H9 (cell line): ENCODE measurements around the gene TMEM229B. TPM values are rescaled to one million over a fixed set of nuclear protein-coding genes. Genes with fewer than 3 reads are reported as not detected.

Experiments
- DNase-seq: peaks from one replicate; pipeline ENCODE4 v3.0.0-alpha.2; 2017
- H2AFZ ChIP-seq: one replicate; pipeline ENCODE4 v1.6.1; 2013; ENCODE audit warnings: mild to moderate bottlenecking, low read length, control low read depth, moderate library complexity
- H2AK5ac ChIP-seq: 2 replicates; pipeline ENCODE4 v1.6.1; 2013; ENCODE audit warnings: low read length, control low read depth, mixed read lengths; ENCODE audit not compliant: insufficient read length
- H2BK120ac ChIP-seq: one replicate; pipeline ENCODE4 v1.6.1; 2013; ENCODE audit warnings: low read depth, mild to moderate bottlenecking, low read length, control low read depth, inconsistent platforms; ENCODE audit not compliant: poor library complexity, severe bottlenecking
- H2BK12ac ChIP-seq: 2 replicates; pipeline ENCODE4 v1.6.1; 2013; ENCODE audit warnings: low read length, control low read depth, mixed read lengths, low read depth; ENCODE audit not compliant: insufficient read length
- H2BK15ac ChIP-seq: 2 replicates; pipeline ENCODE4 v1.6.1; 2013; ENCODE audit warnings: low read depth, low read length, control low read depth
- H2BK20ac ChIP-seq: one replicate; pipeline ENCODE4 v1.6.1; 2013; ENCODE audit warnings: low read depth, mild to moderate bottlenecking, low read length, control low read depth, inconsistent platforms; ENCODE audit not compliant: poor library complexity, severe bottlenecking
- H2BK5ac ChIP-seq: 2 replicates; pipeline ENCODE4 v1.6.1; 2013; ENCODE audit warnings: low read length, control low read depth, mixed read lengths; ENCODE audit not compliant: insufficient read length
- H3K14ac ChIP-seq: 2 replicates; pipeline ENCODE4 v1.6.1; 2013; ENCODE audit warnings: low read length, control low read depth; ENCODE audit not compliant: insufficient read depth
- H3K18ac ChIP-seq: 2 replicates; pipeline ENCODE4 v1.6.1; 2013; ENCODE audit warnings: low read depth, mild to moderate bottlenecking, mixed read lengths, low read length, control low read depth; ENCODE audit not compliant: insufficient read length
- H3K23ac ChIP-seq: 2 replicates; pipeline ENCODE4 v1.6.1; 2013; ENCODE audit warnings: low read length, control low read depth, mixed read lengths, low read depth; ENCODE audit not compliant: insufficient read length
- H3K23me2 ChIP-seq: 2 replicates; pipeline ENCODE4 v1.6.1; 2013; ENCODE audit warnings: low read depth, mild to moderate bottlenecking, mixed read lengths, low read length, control low read depth; ENCODE audit not compliant: insufficient read length, poor library complexity, severe bottlenecking
- H3K27ac ChIP-seq: 2 replicates; pipeline ENCODE4 v1.5.1; 2013; ENCODE audit warnings: low read length, control low read depth, mixed read lengths, low read depth; ENCODE audit not compliant: insufficient read length
- H3K27me3 ChIP-seq: 2 replicates; pipeline ENCODE4 v1.6.1; 2013; ENCODE audit warnings: low read length, control low read depth, inconsistent platforms; ENCODE audit not compliant: insufficient read depth
- H3K4ac ChIP-seq: 2 replicates; pipeline ENCODE4 v1.6.1; 2013; ENCODE audit warnings: low read depth, mild to moderate bottlenecking, control low read depth, inconsistent platforms, low read length, moderate library complexity
- H3K4me1 ChIP-seq: 2 replicates; pipeline ENCODE4 v1.6.1; 2013; ENCODE audit warnings: low read length, control low read depth, inconsistent platforms; ENCODE audit not compliant: insufficient read depth
- H3K4me2 ChIP-seq: 2 replicates; pipeline ENCODE4 v1.6.1; 2013; ENCODE audit warnings: low read length, control low read depth, mixed read lengths; ENCODE audit not compliant: insufficient read length, insufficient read depth
- H3K56ac ChIP-seq: 2 replicates; pipeline ENCODE4 v1.6.1; 2013; ENCODE audit warnings: low read depth, mild to moderate bottlenecking, mixed read lengths, low read length, control low read depth; ENCODE audit not compliant: insufficient read length
- H3K79me1 ChIP-seq: 2 replicates; pipeline ENCODE4 v1.6.1; 2013; ENCODE audit warnings: low read depth, mild to moderate bottlenecking, moderate library complexity, low read length, control low read depth, inconsistent platforms; ENCODE audit not compliant: insufficient read depth, poor library complexity, severe bottlenecking
- H3K79me2 ChIP-seq: 2 replicates; pipeline ENCODE4 v1.6.1; 2013; ENCODE audit warnings: low read length, control low read depth, inconsistent platforms; ENCODE audit not compliant: insufficient read depth
- H3K9ac ChIP-seq: 2 replicates; pipeline ENCODE4 v1.6.1; 2013; ENCODE audit warnings: low read length, control low read depth, mixed read lengths; ENCODE audit not compliant: insufficient read length; ENCODE audit errors: extremely low read depth
- H3K9me3 ChIP-seq: one replicate; pipeline ENCODE4 v1.6.1; 2013; ENCODE audit warnings: low read depth, low read length, inconsistent platforms; ENCODE audit not compliant: control insufficient read depth
- H3T11ph ChIP-seq: one replicate; pipeline ENCODE4 v1.6.1; 2013; ENCODE audit warnings: mild to moderate bottlenecking, low read length, control low read depth, inconsistent platforms
- H4K20me1 ChIP-seq: one replicate; pipeline ENCODE4 v1.6.1; 2013; ENCODE audit not compliant: control insufficient read depth, insufficient read length, insufficient read depth
- H4K5ac ChIP-seq: 2 replicates; pipeline ENCODE4 v1.6.1; 2013; ENCODE audit warnings: low read depth, mild to moderate bottlenecking, mixed read lengths, low read length, control low read depth; ENCODE audit not compliant: insufficient read length
- H4K8ac ChIP-seq: replicated peaks from 2 replicates; pipeline ENCODE4 v1.6.1; 2013; ENCODE audit warnings: low read length, control low read depth, mixed read lengths, low read depth; ENCODE audit not compliant: insufficient read length
- H4K91ac ChIP-seq: 2 replicates; pipeline ENCODE4 v1.6.1; 2013; ENCODE audit warnings: low read depth, mild to moderate bottlenecking, moderate library complexity, mixed read lengths, low read length, control low read depth; ENCODE audit not compliant: insufficient read length
- H3K27ac Mint-ChIP-seq, 3 experiments: 2 replicates in 2 of 3; 3 replicates in 1 of 3; pipeline ENCODE4 v1.8.0; 2020 to 2021; ENCODE audit warnings: mixed read lengths in 3 of 3, mild to moderate bottlenecking in 1 of 3, moderate library complexity in 1 of 3
- H3K27me3 Mint-ChIP-seq: 2 replicates; pipeline ENCODE4 v1.8.0; 2021; ENCODE audit warnings: low read depth, mild to moderate bottlenecking, moderate library complexity, mixed read lengths
- H3K36me3 Mint-ChIP-seq, 3 experiments: 2 replicates in 2 of 3; 3 replicates in 1 of 3; pipeline ENCODE4 v1.8.0; 2020 to 2021; ENCODE audit warnings: low read depth in 3 of 3, mixed read lengths in 3 of 3; ENCODE audit not compliant: insufficient read depth in 1 of 3
- H3K4me1 Mint-ChIP-seq, 2 experiments: 2 replicates each; pipeline ENCODE4 v1.8.0; 2020; ENCODE audit warnings: mixed read lengths in 2 of 2
- H3K4me3 Mint-ChIP-seq, 2 experiments: 2 replicates in 1 of 2; 3 replicates in 1 of 2; pipeline ENCODE4 v1.8.0; 2020 to 2021; ENCODE audit warnings: mild to moderate bottlenecking in 2 of 2, mixed read lengths in 2 of 2, moderate library complexity in 1 of 2
- H3K9me3 Mint-ChIP-seq, 2 experiments: 2 replicates in 1 of 2; 3 replicates in 1 of 2; pipeline ENCODE4 v1.8.0; 2020; ENCODE audit warnings: mild to moderate bottlenecking in 2 of 2, mixed read lengths in 2 of 2, moderate library complexity in 1 of 2
- CTCF ChIP-seq: fragments of 200-600 bp; sonication (generic); conservative IDR thresholded peaks from 3 replicates; pipeline ENCODE4 v1.8.0; 2021; ENCODE audit warnings: antibody characterized with exemption, mild to moderate bottlenecking
- WGBS: extraction: QIAGEN DNeasy Blood & Tissue Kit; methylation state at CpG from one replicate; pipeline ENCODE4 v1.1.7; 2013; ENCODE audit warnings: missing lambda C conversion rate, low lambda C conversion rate, mixed read lengths; ENCODE audit not compliant: insufficient read length; ENCODE audit errors: extremely low coverage; 5-methylcytosine and 5-hydroxymethylcytosine counted together
- total RNA-seq: library from RNA; stranded (reverse); gene quantifications from 2 replicates; pipeline ENCODE4 v1.2.1, GENCODE V29; 2021

Gene TMEM229B
- total RNA-seq, 1 experiment from 2014 or later: 0.24 TPM

GRCh38 chr14:67510121-67510520, 21.6 kb upstream of the TMEM229B start:
- DNase-seq: no peak
- no peak overlapping the region for H3K23ac ChIP-seq
- no peak for TF ChIP-seq CTCF
- H3K4me1 Mint-ChIP-seq: peaks cover 0 to 5% of the 10 kb centered on the region in 2 experiments; a peak in 2 of 4 replicates
- H3K79me1 ChIP-seq: no peaks in the 10 kb centered on the region
- no peak overlapping the region for H3K18ac ChIP-seq
- no peaks in the 10 kb centered on the region for H3K79me2 ChIP-seq
- no peak overlapping the region for H3K14ac ChIP-seq
- H3K9me3 ChIP-seq: no peaks in the 10 kb centered on the region
- H2BK15ac ChIP-seq: no peak overlapping the region
- H3K27me3 Mint-ChIP-seq: peaks cover 49% of the 10 kb centered on the region
- H3K36me3 Mint-ChIP-seq: no peaks in the 10 kb centered on the region
- no peak overlapping the region for H2BK12ac ChIP-seq
- H3K9me3 Mint-ChIP-seq: no peaks in the 10 kb centered on the region
- H3K27me3 ChIP-seq: peaks cover 4% of the 10 kb centered on the region; the same call in 1 of the 2 replicates
- no peak overlapping the region for H4K5ac ChIP-seq
- H3K27ac ChIP-seq: no peak overlapping the region
- H4K8ac ChIP-seq: no peak overlapping the region
- no peak overlapping the region for H3T11ph ChIP-seq
- no peak overlapping the region for H3K27ac Mint-ChIP-seq
- no peaks in the 10 kb centered on the region for H4K20me1 ChIP-seq
- no peak overlapping the region for H4K91ac ChIP-seq
- no peak overlapping the region for H3K4me3 Mint-ChIP-seq
- H2BK20ac ChIP-seq: no peak overlapping the region
- H3K4me2 ChIP-seq: no peak overlapping the region
- H3K56ac ChIP-seq: no peak overlapping the region
- no peak overlapping the region for H2BK5ac ChIP-seq
- no peak overlapping the region for H2AK5ac ChIP-seq
- WGBS: no CpG with 5 or more reads among the region's 2 CpGs
- no peak overlapping the region for H2BK120ac ChIP-seq
- H3K4me1 ChIP-seq: peaks cover 2% of the 10 kb centered on the region; the same call in 1 of the 2 replicates
- no peak overlapping the region for H2AFZ ChIP-seq
- no peak overlapping the region for H3K9ac ChIP-seq
- no peak overlapping the region for H3K4ac ChIP-seq
- peaks cover 7% of the 10 kb centered on the region for H3K23me2 ChIP-seq
